Mucosa of stomach (tissue), 1 donor: ENCODE measurements around the gene COL13A1.

Experiments used
- H3K27me3 ChIP-seq: one replicate; pipeline ENCODE4 v1.7.0; 2013; ENCODE audit warnings: mild to moderate bottlenecking, low read length; ENCODE audit not compliant: control insufficient read depth, insufficient read depth
- H3K36me3 ChIP-seq: one replicate; pipeline ENCODE4 v1.7.0; 2013; ENCODE audit warnings: low read length; ENCODE audit not compliant: control insufficient read depth, insufficient read depth
- H3K4me1 ChIP-seq: one replicate; pipeline ENCODE4 v1.7.0; 2013; ENCODE audit warnings: mild to moderate bottlenecking, low read length; ENCODE audit not compliant: control insufficient read depth, insufficient read depth
- H3K4me3 ChIP-seq: one replicate; pipeline ENCODE4 v1.7.0; 2013; ENCODE audit warnings: low read length
- H3K9ac ChIP-seq: one replicate; pipeline ENCODE4 v1.7.0; 2013; ENCODE audit warnings: mild to moderate bottlenecking, low read length, moderate library complexity
- H3K9me3 ChIP-seq: one replicate; pipeline ENCODE4 v1.7.0; 2013; ENCODE audit warnings: mild to moderate bottlenecking, low read length, moderate library complexity; ENCODE audit not compliant: control insufficient read depth
- donor health status: Pancreatic carcinoma.

Gene COL13A1

GRCh38 chr10:69826789-69827554, 25.3 kb downstream of the COL13A1 start:
- Histone ChIP-seq H3K9me3 (no peaks in the 10 kb centered on the region), H3K4me3 (no peak overlapping the region), H3K36me3 (no peaks in the 10 kb centered on the region), H3K9ac (no peak overlapping the region), H3K27me3 (peaks cover 4% of the 10 kb centered on the region), H3K4me1 (no peaks in the 10 kb centered on the region)

- Histone ChIP-seq H3K9ac (no peak overlapping the region), H3K9me3 (no peaks in the 10 kb centered on the region), H3K4me1 (no peaks in the 10 kb centered on the region)
Observed at GRCh38 chr10:69828144-69828870, 26.6 kb downstream of the COL13A1 start.

GRCh38 chr10:69829775-69830174, 28.1 kb downstream of the COL13A1 start:
- H3K4me1 ChIP-seq, result no peaks in the 10 kb centered on the region
- no peaks in the 10 kb centered on the region for H3K36me3 ChIP-seq
- H3K9ac ChIP-seq, result no peak overlapping the region
- no peak overlapping the region for H3K4me3 ChIP-seq
- H3K27me3 ChIP-seq, result peaks cover 4% of the 10 kb centered on the region
- H3K9me3 ChIP-seq, result no peaks in the 10 kb centered on the region

More at GRCh38 chr10:69828144-69828870, 26.6 kb downstream of the COL13A1 start:
- peaks cover 4% of the 10 kb centered on the region for H3K27me3 ChIP-seq
- H3K36me3 ChIP-seq, result no peaks in the 10 kb centered on the region
- H3K4me3 ChIP-seq, result no peak overlapping the region

- Histone ChIP-seq H3K9ac (no peak overlapping the region), H3K4me3 (no peak overlapping the region), H3K9me3 (no peaks in the 10 kb centered on the region), H3K4me1 (no peaks in the 10 kb centered on the region), H3K36me3 (no peaks in the 10 kb centered on the region), H3K27me3 (peaks cover 4% of the 10 kb centered on the region)
Observed at GRCh38 chr10:69831231-69831855, 29.6 kb downstream of the COL13A1 start.

GRCh38 chr10:69835233-69835632, 33.5 kb downstream of the COL13A1 start:
- H3K27me3 ChIP-seq, result no peaks in the 10 kb centered on the region
- no peak overlapping the region for H3K9ac ChIP-seq
- no peaks in the 10 kb centered on the region for H3K4me1 ChIP-seq
- no peak overlapping the region for H3K4me3 ChIP-seq
- no peaks in the 10 kb centered on the region for H3K36me3 ChIP-seq
- no peaks in the 10 kb centered on the region for H3K9me3 ChIP-seq

- Histone ChIP-seq H3K27me3 (no peaks in the 10 kb centered on the region), H3K9me3 (no peaks in the 10 kb centered on the region), H3K4me3 (no peak overlapping the region), H3K9ac (no peak overlapping the region), H3K36me3 (no peaks in the 10 kb centered on the region), H3K4me1 (no peaks in the 10 kb centered on the region)
Observed at GRCh38 chr10:69835875-69836730, 34.4 kb downstream of the COL13A1 start.

- Histone ChIP-seq H3K9me3 (no peaks in the 10 kb centered on the region), H3K4me1 (no peaks in the 10 kb centered on the region), H3K27me3 (no peaks in the 10 kb centered on the region), H3K9ac (no peak overlapping the region), H3K36me3 (no peaks in the 10 kb centered on the region), H3K4me3 (no peak overlapping the region)
Observed at GRCh38 chr10:69836731-69837030, 35.0 kb downstream of the COL13A1 start.

GRCh38 chr10:69837261-69837660, 35.6 kb downstream of the COL13A1 start:
- H3K36me3 ChIP-seq, result no peaks in the 10 kb centered on the region
- H3K4me1 ChIP-seq, result no peaks in the 10 kb centered on the region
- H3K9ac ChIP-seq, result no peak overlapping the region
- no peaks in the 10 kb centered on the region for H3K27me3 ChIP-seq
- H3K4me3 ChIP-seq, result no peak overlapping the region
- no peaks in the 10 kb centered on the region for H3K9me3 ChIP-seq

- no peaks in the 10 kb centered on the region for H3K9me3 ChIP-seq
- peaks cover 4% of the 10 kb centered on the region for H3K4me1 ChIP-seq
- H3K27me3 ChIP-seq, result no peaks in the 10 kb centered on the region
- no peak overlapping the region for H3K9ac ChIP-seq
- no peak overlapping the region for H3K4me3 ChIP-seq
- no peaks in the 10 kb centered on the region for H3K36me3 ChIP-seq
Observed at GRCh38 chr10:69838418-69838817, 36.7 kb downstream of the COL13A1 start.

GRCh38 chr10:69838853-69839252, 37.1 kb downstream of the COL13A1 start:
- H3K9ac ChIP-seq, result no peak overlapping the region
- H3K27me3 ChIP-seq, result no peaks in the 10 kb centered on the region
- peaks cover 4% of the 10 kb centered on the region for H3K4me1 ChIP-seq

GRCh38 chr10:69839696-69840345, 38.1 kb downstream of the COL13A1 start:
- Histone ChIP-seq H3K4me1 (peaks cover 4% of the 10 kb centered on the region), H3K36me3 (no peaks in the 10 kb centered on the region), H3K9ac (no peak overlapping the region), H3K4me3 (no peak overlapping the region), H3K27me3 (no peaks in the 10 kb centered on the region), H3K9me3 (no peaks in the 10 kb centered on the region)

More at GRCh38 chr10:69838853-69839252, 37.1 kb downstream of the COL13A1 start:
- Histone ChIP-seq H3K36me3 (no peaks in the 10 kb centered on the region), H3K4me3 (no peak overlapping the region), H3K9me3 (no peaks in the 10 kb centered on the region)
